ENCODE results near the gene TRIM17.

Gene TRIM17

DNA sequence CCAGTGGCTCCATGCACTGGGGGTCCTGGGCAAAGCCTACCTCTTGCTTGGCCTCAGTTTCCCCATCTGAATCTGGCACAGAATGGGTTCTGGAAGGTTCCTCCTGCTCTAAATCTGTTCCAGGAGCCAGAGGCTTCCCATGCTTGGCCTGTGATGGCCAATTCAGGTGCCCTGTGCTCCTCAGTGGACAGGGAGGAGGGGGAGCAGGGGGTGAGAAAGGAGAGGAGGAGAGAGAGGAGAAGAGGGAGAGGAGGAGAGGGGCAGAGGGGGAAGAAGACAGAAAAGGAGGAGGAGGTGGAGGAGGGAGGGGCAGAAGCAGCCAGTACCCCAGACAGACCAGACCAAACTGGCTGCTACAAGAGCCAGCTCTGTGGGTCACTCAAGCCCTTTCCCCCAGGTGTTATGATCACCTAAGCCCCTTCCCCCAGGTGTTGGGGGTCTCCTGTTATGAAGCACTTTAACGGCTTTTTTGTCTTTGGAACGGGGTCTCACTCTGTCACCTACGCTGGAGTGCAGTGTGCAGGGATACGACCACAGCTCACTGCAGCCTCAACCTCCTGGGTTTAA, 53.7 kb downstream of the TRIM17 start:
- H3K27ac Mint-ChIP-seq: no peak overlapping the region
- no peak for DNase-seq (ENCODE audit: low spot score in 2 of 2)
- no peaks in the 10 kb centered on the region for H3K9me3 Mint-ChIP-seq
- no peaks in the 10 kb centered on the region for H3K4me1 Mint-ChIP-seq
- H3K36me3 Mint-ChIP-seq: no peaks in the 10 kb centered on the region
- no peak overlapping the region for H3K4me3 Mint-ChIP-seq
- peaks cover 2% of the 10 kb centered on the region for H3K27me3 Mint-ChIP-seq
- ATAC-seq (ENCODE audit: low read depth): no peak

DNA sequence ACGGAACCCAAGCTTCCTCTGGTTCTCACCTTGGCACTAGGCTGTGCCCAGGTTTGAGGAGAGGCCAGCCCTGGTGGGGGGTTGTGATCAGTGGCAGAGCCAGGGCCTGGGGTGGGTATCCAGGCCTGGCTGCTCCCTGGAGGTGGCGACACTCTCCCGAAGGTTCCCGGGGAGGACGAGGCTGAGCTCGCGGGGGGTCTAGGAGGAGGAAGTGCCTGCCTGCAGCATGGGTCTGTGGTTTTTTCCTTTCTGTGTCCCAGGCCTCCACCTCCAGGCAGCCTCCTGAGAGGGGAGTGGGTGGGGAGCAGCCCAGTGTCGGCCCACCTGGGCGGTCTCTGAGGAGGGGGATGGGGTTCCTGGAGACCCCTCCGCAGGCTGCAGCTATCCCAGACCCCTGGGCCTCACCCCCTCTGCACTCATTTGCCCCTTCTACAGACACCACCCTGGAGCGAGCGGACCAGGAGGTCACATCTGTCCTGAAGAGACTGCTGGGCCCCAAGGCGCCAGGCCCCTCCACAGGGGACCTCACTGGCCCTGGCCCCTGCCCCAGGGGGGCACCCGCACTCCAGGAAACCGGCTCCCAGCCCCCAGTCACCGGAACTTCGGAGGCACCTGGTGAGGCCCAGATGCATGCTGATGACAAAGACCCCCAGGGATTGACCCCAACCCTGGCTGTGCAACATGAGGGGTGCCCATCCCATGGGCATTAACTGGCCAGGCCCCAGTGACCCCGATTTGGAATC, 54.3 kb downstream of the TRIM17 start:
- Mint-ChIP-seq H3K27me3 (peaks cover 2% of the 10 kb centered on the region), H3K4me1 (no peaks in the 10 kb centered on the region), H3K4me3 (no peak overlapping the region), H3K27ac (no peak overlapping the region), H3K9me3 (no peaks in the 10 kb centered on the region), H3K36me3 (no peaks in the 10 kb centered on the region)
- ATAC-seq (ENCODE audit: low read depth) (no peak), DNase-seq (ENCODE audit: low spot score in 2 of 2) (no peak)

DNA sequence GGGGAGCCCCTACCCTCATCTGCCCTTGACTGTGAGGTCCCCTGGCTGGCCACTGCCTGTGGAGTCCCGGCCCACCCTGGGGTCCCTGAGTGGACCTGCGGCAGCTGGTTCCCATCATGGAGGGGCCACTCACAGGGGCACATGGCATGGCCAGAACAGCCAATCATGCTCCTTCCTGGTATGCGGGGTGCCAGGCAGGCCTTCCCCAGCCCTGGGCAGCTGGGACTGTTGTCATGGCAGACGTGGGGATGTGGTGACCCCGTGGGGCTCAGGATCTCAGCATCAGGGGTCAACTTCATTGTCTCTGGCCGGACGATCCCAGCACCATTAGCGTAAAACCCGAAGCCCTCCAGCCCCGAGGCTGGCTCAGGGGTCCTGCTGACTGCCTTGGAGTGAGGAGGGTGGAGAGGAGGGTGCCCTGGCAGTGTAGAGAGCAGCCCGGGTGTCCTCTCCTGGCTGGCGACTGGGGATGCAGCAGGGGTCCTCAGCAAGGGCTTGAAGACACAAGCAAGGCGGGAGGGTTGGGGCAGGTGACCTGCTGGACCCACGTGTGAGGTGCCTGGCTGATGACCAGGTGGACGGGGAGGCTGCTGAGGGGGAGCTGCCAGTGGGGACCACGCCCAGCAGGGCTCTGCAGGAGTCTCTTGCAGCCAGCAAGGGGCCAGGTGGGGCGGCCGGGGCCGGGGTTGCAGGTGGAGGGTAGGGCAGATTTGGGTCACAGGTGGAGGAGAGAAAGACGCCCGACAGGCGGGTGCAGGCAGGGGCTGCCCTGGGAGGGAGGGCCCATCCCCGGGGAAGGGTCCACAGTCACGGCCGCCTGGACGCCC, 55.1 kb downstream of the TRIM17 start:
- H3K27ac Mint-ChIP-seq: no peak overlapping the region
- ATAC-seq (ENCODE audit: low read depth) (no peak), DNase-seq (ENCODE audit: low spot score in 2 of 2) (no peak)
- no peak overlapping the region for H3K4me3 Mint-ChIP-seq
- no peaks in the 10 kb centered on the region for H3K9me3 Mint-ChIP-seq
- no peaks in the 10 kb centered on the region for H3K4me1 Mint-ChIP-seq
- peaks cover 2% of the 10 kb centered on the region for H3K27me3 Mint-ChIP-seq
- H3K36me3 Mint-ChIP-seq: no peaks in the 10 kb centered on the region

DNA sequence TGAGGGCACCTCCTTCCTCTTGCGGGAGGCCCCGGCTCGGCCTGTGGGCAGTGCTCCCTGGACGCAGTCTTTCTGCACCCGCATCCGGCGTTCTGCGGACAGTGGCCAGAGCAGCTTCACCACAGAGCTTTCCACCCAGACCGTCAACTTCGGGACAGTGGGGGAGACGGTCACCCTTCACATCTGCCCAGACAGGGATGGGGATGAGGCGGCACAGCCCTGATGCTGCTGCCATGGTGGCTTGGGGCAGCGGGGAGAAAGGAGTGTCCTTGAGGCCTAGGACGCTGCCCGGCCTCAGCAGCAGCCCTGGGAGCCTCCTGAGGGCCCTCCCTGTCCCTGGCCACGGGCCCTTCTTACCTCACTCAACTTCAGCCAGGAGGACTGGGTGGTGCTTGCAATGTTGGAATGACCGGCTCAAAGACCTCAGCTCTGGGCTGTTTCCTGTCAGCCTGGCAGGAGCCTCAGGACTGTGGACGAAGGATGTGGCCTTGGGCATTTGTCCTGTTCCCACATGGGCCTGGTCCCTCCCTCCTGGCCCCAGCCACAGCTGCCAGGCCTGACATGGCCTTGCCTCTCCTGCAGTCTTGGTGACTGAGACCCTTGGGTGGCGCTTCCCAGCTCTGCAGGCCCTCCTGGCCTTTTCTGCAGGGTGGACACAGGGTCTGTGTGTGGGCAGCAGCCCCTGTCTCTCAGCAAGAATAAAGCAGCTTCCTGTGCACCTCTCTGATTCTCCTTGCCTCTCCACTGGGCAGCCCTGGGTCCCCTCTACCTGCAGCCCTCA, 55.9 kb downstream of the TRIM17 start:
- no peak for DNase-seq (ENCODE audit: low spot score in 2 of 2)
- Mint-ChIP-seq H3K9me3 (no peaks in the 10 kb centered on the region), H3K27me3 (peaks cover 2% of the 10 kb centered on the region), H3K4me1 (no peaks in the 10 kb centered on the region), H3K4me3 (no peak overlapping the region), H3K27ac (no peak overlapping the region), H3K36me3 (no peaks in the 10 kb centered on the region)
- no peak for ATAC-seq (ENCODE audit: low read depth)

DNA sequence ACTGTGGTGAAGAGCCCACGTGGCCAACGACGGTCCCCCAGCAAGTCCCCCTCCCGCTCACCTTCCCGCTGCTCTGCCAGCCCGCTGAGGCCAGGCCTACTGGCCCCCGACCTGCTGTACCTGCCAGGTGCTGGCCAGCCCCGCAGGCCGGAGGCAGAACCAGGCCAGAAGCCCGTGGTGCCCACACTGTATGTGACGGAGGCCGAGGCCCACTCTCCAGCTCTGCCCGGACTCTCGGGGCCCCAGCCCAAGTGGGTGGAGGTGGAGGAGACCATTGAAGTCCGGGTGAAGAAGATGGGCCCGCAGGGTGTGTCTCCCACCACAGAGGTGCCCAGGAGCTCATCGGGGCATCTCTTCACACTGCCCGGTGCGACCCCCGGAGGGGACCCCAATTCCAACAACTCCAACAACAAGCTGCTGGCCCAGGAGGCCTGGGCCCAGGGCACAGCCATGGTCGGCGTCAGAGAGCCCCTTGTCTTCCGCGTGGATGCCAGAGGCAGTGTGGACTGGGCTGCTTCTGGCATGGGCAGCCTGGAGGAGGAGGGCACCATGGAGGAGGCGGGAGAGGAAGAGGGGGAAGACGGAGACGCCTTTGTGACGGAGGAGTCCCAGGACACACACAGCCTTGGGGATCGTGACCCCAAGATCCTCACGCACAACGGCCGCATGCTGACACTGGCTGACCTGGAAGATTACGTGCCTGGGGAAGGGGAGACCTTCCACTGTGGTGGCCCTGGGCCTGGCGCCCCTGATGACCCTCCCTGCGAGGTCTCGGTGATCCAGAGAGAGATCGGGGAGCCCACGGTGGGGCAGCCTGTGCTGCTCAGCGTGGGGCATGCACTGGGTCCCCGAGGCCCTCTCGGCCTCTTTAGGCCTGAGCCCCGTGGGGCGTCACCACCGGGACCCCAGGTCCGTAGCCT, 56.8 kb downstream of the TRIM17 start:
- H3K27ac Mint-ChIP-seq: no peak overlapping the region
- no peaks in the 10 kb centered on the region for H3K36me3 Mint-ChIP-seq
- DNase-seq (ENCODE audit: low spot score in 2 of 2) (no peak), ATAC-seq (ENCODE audit: low read depth) (no peak)
- H3K9me3 Mint-ChIP-seq: no peaks in the 10 kb centered on the region
- no peak overlapping the region for H3K4me3 Mint-ChIP-seq
- H3K4me1 Mint-ChIP-seq: no peaks in the 10 kb centered on the region
- peaks cover 2% of the 10 kb centered on the region for H3K27me3 Mint-ChIP-seq

DNA sequence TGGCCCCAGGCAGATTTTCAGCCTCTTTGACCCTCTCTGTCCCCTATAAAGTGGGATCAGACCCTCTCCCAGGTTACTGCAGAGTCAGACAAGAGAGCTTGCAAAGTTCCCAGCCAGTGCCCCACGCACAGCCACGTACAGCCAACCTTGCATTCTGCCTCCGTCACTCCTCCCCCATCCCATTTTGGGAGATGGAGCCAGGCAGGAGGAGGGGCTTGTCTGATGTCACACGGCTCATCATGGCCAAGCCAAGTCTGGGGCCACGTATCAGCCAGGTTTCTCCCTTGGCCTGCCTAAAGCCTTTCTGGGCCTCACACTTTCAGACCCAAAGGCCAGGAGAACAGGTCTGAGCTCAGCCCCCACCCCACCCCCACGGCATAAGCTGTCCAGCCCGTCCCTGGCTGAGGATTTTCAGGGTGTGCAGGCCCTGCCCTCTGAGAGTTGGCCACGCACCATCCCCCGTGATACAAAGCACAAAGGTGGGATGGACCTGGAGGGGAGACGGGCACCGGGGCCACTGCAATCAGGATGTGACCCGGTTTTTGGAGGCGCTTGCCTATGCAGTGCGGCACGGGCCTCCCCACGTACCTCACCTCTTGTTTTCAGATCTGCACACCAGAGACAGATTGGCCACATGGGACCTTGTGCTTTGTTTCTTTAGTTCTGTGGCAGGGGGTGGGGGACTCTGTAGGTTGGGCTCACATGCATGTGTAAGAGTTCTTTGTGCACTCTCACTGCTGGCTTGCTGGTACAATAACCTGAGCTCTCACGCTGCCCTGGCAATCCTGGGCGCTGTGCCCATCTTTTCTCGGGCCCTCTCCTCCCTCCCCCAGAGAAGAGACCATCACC, 57.7 kb downstream of the TRIM17 start:
- no peak for ATAC-seq (ENCODE audit: low read depth)
- Mint-ChIP-seq H3K4me3 (no peak overlapping the region), H3K9me3 (no peaks in the 10 kb centered on the region), H3K27ac (no peak overlapping the region), H3K4me1 (no peaks in the 10 kb centered on the region), H3K27me3 (peaks cover 2% of the 10 kb centered on the region), H3K36me3 (no peaks in the 10 kb centered on the region)
- no peak for DNase-seq (ENCODE audit: low spot score in 2 of 2)

DNA sequence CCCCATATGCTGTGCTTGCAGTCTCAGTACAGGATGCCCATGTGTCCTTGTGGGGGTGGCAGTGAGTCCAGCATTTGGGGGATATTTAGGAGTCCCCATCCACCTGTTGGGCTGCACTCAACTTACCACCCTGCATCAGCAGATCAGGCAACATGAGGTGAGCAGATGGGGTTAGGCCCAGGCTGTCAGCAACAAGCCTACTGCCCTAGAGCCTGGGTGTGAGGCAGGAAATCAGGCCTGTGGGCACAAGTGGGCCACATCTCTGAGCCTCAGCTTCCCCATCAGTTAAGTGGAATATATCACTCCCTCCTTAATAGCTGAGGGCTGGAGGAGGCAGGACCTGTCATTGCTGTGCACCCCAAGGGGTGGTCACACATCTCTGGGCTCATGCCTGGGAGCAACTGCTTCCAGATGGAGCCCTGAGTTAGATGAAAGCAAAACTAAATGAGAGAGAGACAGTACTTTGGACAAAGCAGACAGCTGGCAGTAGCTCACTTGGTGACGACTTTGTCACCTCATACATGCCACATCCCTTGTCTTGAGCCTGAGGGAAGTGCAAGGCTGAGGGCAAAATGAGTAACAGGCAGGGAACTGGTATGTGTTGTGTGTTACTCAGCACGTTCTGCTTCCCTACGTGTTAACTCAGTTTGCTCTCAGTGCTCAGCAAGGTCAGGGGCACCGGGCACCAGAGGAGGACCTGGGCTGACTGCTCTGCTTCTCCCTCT, 58.5 kb downstream of the TRIM17 start:
- ATAC-seq (ENCODE audit: low read depth) (no peak), DNase-seq (ENCODE audit: low spot score in 2 of 2) (no peak)
- H3K27ac Mint-ChIP-seq: no peak overlapping the region
- H3K9me3 Mint-ChIP-seq: no peaks in the 10 kb centered on the region
- H3K27me3 Mint-ChIP-seq: no peaks in the 10 kb centered on the region
- H3K4me1 Mint-ChIP-seq: no peaks in the 10 kb centered on the region
- no peaks in the 10 kb centered on the region for H3K36me3 Mint-ChIP-seq
- no peak overlapping the region for H3K4me3 Mint-ChIP-seq

Data from memory B cell (primary cell).